ENCODE results near the gene PPARA. TPM values are rescaled to one million over a fixed set of nuclear protein-coding genes. Genes with fewer than 3 reads are reported as not detected.

Gene PPARA
- polyA plus RNA-seq, 1 donor from 2014 or later: 0.43 TPM

GRCh38 chr22:46201059-46201757, 50.9 kb downstream of the PPARA start:
- Histone ChIP-seq H3F3A (ENCODE audit: insufficient read depth, low read length, poor library complexity, severe bottlenecking) (no peaks in the 10 kb centered on the region), H3K9ac (ENCODE audit: low read length) (no peak overlapping the region), H3K9me3 (ENCODE audit: low read length) (peaks cover 6% of the 10 kb centered on the region), H3K9me2 (ENCODE audit: insufficient read depth, low read length) (no peaks in the 10 kb centered on the region), H3K27ac (ENCODE audit: low read length) (no peak overlapping the region), H4K20me1 (ENCODE audit: insufficient read depth) (no peaks in the 10 kb centered on the region), H3K4me3 (ENCODE audit: low read length) (no peak overlapping the region), H2AFZ (ENCODE audit: low read depth, low read length) (no peak overlapping the region), H3K27me3 (ENCODE audit: insufficient read depth, low read depth, low read length) (no peaks in the 10 kb centered on the region), H3K79me2 (replicated peaks; ENCODE audit: insufficient read depth, low read length) (no peaks in the 10 kb centered on the region), H3K4me2 (ENCODE audit: low read length) (no peak overlapping the region), H3K36me3 (ENCODE audit: insufficient read depth, low read length) (no peaks in the 10 kb centered on the region)
- TF ChIP-seq POLR2AphosphoS5 (IDR thresholded peaks at IDR 0.05): no peak
- TF ChIP-seq, protein P1, sequence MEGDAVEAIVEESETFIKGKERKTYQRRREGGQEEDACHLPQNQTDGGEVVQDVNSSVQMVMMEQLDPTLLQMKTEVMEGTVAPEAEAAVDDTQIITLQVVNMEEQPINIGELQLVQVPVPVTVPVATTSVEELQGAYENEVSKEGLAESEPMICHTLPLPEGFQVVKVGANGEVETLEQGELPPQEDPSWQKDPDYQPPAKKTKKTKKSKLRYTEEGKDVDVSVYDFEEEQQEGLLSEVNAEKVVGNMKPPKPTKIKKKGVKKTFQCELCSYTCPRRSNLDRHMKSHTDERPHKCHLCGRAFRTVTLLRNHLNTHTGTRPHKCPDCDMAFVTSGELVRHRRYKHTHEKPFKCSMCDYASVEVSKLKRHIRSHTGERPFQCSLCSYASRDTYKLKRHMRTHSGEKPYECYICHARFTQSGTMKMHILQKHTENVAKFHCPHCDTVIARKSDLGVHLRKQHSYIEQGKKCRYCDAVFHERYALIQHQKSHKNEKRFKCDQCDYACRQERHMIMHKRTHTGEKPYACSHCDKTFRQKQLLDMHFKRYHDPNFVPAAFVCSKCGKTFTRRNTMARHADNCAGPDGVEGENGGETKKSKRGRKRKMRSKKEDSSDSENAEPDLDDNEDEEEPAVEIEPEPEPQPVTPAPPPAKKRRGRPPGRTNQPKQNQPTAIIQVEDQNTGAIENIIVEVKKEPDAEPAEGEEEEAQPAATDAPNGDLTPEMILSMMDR (IDR thresholded peaks at IDR 0.05; ENCODE audit: poor library complexity, severe bottlenecking): no peak
- TF ChIP-seq EZH2 (IDR thresholded peaks at IDR 0.05; ENCODE audit: borderline replicate concordance, insufficient read depth, low read length, poor library complexity, severe bottlenecking): no peak
- TF ChIP-seq SMC3 (conservative IDR thresholded peaks at IDR 0.05; ENCODE audit: poor library complexity): no peak
- TF ChIP-seq TAF1 (IDR thresholded peaks at IDR 0.05; ENCODE audit: low read depth): no peak
- TF ChIP-seq, protein P2, sequence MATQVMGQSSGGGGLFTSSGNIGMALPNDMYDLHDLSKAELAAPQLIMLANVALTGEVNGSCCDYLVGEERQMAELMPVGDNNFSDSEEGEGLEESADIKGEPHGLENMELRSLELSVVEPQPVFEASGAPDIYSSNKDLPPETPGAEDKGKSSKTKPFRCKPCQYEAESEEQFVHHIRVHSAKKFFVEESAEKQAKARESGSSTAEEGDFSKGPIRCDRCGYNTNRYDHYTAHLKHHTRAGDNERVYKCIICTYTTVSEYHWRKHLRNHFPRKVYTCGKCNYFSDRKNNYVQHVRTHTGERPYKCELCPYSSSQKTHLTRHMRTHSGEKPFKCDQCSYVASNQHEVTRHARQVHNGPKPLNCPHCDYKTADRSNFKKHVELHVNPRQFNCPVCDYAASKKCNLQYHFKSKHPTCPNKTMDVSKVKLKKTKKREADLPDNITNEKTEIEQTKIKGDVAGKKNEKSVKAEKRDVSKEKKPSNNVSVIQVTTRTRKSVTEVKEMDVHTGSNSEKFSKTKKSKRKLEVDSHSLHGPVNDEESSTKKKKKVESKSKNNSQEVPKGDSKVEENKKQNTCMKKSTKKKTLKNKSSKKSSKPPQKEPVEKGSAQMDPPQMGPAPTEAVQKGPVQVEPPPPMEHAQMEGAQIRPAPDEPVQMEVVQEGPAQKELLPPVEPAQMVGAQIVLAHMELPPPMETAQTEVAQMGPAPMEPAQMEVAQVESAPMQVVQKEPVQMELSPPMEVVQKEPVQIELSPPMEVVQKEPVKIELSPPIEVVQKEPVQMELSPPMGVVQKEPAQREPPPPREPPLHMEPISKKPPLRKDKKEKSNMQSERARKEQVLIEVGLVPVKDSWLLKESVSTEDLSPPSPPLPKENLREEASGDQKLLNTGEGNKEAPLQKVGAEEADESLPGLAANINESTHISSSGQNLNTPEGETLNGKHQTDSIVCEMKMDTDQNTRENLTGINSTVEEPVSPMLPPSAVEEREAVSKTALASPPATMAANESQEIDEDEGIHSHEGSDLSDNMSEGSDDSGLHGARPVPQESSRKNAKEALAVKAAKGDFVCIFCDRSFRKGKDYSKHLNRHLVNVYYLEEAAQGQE (IDR thresholded peaks at IDR 0.05; ENCODE audit: borderline replicate concordance): no peak
- no peak for TF ChIP-seq MXI1 (conservative IDR thresholded peaks at IDR 0.05; ENCODE audit: poor library complexity, severe bottlenecking)
- no peak for TF ChIP-seq EP300 (conservative IDR thresholded peaks at IDR 0.05; ENCODE audit: poor library complexity, severe bottlenecking)
- no peak for TF ChIP-seq RAD21 (conservative IDR thresholded peaks at IDR 0.05)

DNA sequence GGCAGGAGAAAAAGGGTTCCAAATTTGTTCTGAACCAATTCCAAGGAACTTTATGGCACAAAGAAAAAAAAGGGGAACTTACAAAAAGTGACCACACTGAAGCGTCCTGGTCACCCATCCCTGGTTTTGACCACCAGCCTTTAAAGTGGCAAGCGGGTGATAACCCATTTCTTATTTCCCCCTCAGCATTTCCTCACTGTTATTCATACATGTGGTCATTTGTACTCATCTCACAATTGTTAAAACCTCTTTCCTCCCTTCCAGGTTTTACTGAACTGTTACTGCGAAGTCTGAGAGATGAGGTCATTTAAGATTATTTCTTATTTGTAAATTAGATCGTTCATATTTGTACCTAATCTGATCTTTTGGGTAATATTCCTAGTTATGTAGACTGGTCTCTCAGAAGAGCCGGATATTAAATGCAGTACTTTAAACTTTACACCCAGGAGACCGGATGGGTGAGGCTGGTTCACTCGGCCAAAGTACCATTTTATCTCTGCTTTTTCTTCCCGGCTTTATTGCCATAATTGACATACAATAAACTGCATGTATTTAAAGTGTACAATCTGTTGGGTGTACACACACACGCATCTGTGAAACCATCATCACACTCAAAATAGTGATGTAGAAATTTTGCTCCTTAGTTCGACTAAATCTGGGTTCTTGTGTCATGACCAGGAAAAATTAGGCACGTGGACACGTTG, 52.7 kb downstream of the PPARA start:
- peaks cover 6% of the 10 kb centered on the region for H3K9me3 ChIP-seq (ENCODE audit: low read length)
- no peak overlapping the region for H3K4me3 ChIP-seq (ENCODE audit: low read length)
- no peak overlapping the region for H3K4me2 ChIP-seq (ENCODE audit: low read length)
- no peaks in the 10 kb centered on the region for H4K20me1 ChIP-seq (ENCODE audit: insufficient read depth)
- no peak overlapping the region for H3K9ac ChIP-seq (ENCODE audit: low read length)
- no peak overlapping the region for H3K27ac ChIP-seq (ENCODE audit: low read length)
- H2AFZ ChIP-seq (ENCODE audit: low read depth, low read length): no peak overlapping the region
- TF ChIP-seq RAD21 (conservative IDR thresholded peaks at IDR 0.05) (no peak), MXI1 (conservative IDR thresholded peaks at IDR 0.05; ENCODE audit: poor library complexity, severe bottlenecking) (no peak), SMC3 (conservative IDR thresholded peaks at IDR 0.05; ENCODE audit: poor library complexity) (no peak), EP300 (conservative IDR thresholded peaks at IDR 0.05; ENCODE audit: poor library complexity, severe bottlenecking) (no peak), TAF1 (IDR thresholded peaks at IDR 0.05; ENCODE audit: low read depth) (no peak), EZH2 (IDR thresholded peaks at IDR 0.05; ENCODE audit: borderline replicate concordance, insufficient read depth, low read length, poor library complexity, severe bottlenecking) (no peak), POLR2AphosphoS5 (IDR thresholded peaks at IDR 0.05) (no peak)
- TF ChIP-seq, protein P1 (IDR thresholded peaks at IDR 0.05; ENCODE audit: poor library complexity, severe bottlenecking): no peak
- TF ChIP-seq, protein P2 (IDR thresholded peaks at IDR 0.05; ENCODE audit: borderline replicate concordance): no peak
- no peaks in the 10 kb centered on the region for H3F3A ChIP-seq (ENCODE audit: insufficient read depth, low read length, poor library complexity, severe bottlenecking)
- H3K9me2 ChIP-seq (ENCODE audit: insufficient read depth, low read length): no peaks in the 10 kb centered on the region
- H3K36me3 ChIP-seq (ENCODE audit: insufficient read depth, low read length): no peaks in the 10 kb centered on the region
- H3K79me2 ChIP-seq (replicated peaks; ENCODE audit: insufficient read depth, low read length): no peaks in the 10 kb centered on the region
- H3K27me3 ChIP-seq (ENCODE audit: insufficient read depth, low read depth, low read length): no peaks in the 10 kb centered on the region
